ENCODE data around the gene ZNF576. TPM values are rescaled to one million over a fixed set of nuclear protein-coding genes. Genes with fewer than 3 reads are reported as not detected.
A peak's percentile ranks its signal among the peaks of the same experiment; 100 is the strongest.

Gene ZNF576
- total and polyA plus RNA-seq, 2 of the 13 experiments (the other 11 are each of a cell fraction or from before 2014, with no cell fraction given) = 7.2 to 9.6 TPM

DNA sequence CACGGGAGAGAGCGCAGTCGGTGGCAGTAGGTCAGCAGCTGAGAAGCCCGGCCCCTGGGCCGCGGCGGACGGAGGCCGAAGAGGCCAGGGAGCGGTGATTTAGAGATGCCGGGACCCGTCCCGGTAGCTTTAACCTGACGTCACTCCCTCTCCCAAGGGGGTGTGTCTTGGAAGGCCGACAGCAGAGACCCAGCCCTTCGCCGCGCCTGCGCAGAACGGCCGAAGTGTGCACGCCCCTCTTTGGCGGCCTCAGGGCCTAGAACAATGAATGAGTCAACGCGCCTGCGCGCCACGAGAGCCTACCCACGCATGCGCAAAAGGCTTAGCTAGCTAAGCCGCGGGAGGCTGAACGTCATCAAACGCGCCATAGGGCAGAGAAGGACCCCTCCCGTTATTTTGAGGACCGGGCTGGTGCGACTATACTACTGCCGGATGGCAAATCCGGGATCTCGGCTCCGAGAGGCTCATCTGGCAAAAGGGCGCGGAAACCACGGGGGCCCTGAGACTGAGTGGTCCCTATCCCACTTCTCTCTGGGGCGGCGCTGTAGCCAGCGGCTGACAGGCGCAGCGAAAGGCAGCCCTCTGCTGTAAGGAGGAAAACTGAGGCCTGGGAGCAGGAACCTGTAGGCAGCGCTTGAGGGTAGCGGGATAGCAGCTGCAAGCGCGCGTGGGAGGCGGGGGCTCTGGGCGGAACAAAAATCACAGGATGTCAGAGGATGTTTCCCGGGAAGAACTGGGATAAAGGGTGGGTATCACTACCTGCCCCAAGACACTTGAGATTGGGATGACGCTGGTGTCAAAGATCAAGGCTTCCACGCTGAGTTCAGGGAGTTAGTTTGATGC lies at the start of gene ZNF576, which contains the start of gene IRGQ (continued):
- TF ChIP-seq, protein P1, sequence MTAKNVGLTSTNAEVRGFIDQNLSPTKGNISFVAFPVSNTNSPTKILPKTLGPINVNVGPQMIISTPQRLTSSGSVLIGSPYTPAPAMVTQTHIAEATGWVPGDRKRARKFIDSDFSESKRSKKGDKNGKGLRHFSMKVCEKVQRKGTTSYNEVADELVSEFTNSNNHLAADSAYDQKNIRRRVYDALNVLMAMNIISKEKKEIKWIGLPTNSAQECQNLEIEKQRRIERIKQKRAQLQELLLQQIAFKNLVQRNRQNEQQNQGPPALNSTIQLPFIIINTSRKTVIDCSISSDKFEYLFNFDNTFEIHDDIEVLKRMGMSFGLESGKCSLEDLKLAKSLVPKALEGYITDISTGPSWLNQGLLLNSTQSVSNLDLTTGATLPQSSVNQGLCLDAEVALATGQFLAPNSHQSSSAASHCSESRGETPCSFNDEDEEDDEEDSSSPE (CRISPR knock-in tag; IDR thresholded peaks at IDR 0.05) = peak; percentile 81
- TF ChIP-seq ZFP90 (CRISPR knock-in tag; IDR thresholded peaks at IDR 0.05; ENCODE audit: borderline replicate concordance) (peak; percentile 25; the same call in 1 of the 2 replicates), NFYB (CRISPR knock-in tag; IDR thresholded peaks at IDR 0.05) (no peak), CBFB (CRISPR knock-in tag; IDR thresholded peaks at IDR 0.05) (peak; percentile 49; the same call in 1 of the 2 replicates), ZBTB38 (CRISPR knock-in tag; IDR thresholded peaks at IDR 0.05) (peak; percentile 56; the same call in 1 of the 2 replicates), ZNF567 (CRISPR knock-in tag; IDR thresholded peaks at IDR 0.05; ENCODE audit: borderline replicate concordance) (0 out of 2 replicates have a peak, but pooled peaks have one; percentile 69), ZNF207 (IDR thresholded peaks at IDR 0.05; ENCODE audit: borderline replicate concordance) (no peak), SMAD9 (CRISPR knock-in tag; IDR thresholded peaks at IDR 0.05) (peak; percentile 69; the same call in 1 of the 2 replicates), ZNF343 (CRISPR knock-in tag; IDR thresholded peaks at IDR 0.05) (0 out of 2 replicates have a peak, but pooled peaks have one; percentile 32), RELA (CRISPR knock-in tag; IDR thresholded peaks at IDR 0.05) (no peak; the same call in 1 of the 2 replicates), ZNF562 (CRISPR knock-in tag; IDR thresholded peaks at IDR 0.05; ENCODE audit: borderline replicate concordance) (no peak), GATAD1 (CRISPR knock-in tag; IDR thresholded peaks at IDR 0.05) (peak; percentile 99), MXI1 (IDR thresholded peaks at IDR 0.05; ENCODE audit: borderline replicate concordance, low read depth, low read length) (peak; percentile 52; the same call in 1 of the 3 replicates), ATF1 (CRISPR knock-in tag; IDR thresholded peaks at IDR 0.05) (peak; percentile 99), KDM4B (CRISPR knock-in tag; IDR thresholded peaks at IDR 0.05) (peak; percentile 66; the same call in 1 of the 2 replicates), HIVEP1 (CRISPR knock-in tag; IDR thresholded peaks at IDR 0.05) (no peak; the same call in 1 of the 2 replicates), ZBTB1 (CRISPR knock-in tag; IDR thresholded peaks at IDR 0.05; ENCODE audit: borderline replicate concordance) (no peak), MED13 (CRISPR knock-in tag; IDR thresholded peaks at IDR 0.05) (no peak), ZNF761 (CRISPR knock-in tag; conservative IDR thresholded peaks at IDR 0.05) (no peak)
- TF ChIP-seq, protein P2, sequence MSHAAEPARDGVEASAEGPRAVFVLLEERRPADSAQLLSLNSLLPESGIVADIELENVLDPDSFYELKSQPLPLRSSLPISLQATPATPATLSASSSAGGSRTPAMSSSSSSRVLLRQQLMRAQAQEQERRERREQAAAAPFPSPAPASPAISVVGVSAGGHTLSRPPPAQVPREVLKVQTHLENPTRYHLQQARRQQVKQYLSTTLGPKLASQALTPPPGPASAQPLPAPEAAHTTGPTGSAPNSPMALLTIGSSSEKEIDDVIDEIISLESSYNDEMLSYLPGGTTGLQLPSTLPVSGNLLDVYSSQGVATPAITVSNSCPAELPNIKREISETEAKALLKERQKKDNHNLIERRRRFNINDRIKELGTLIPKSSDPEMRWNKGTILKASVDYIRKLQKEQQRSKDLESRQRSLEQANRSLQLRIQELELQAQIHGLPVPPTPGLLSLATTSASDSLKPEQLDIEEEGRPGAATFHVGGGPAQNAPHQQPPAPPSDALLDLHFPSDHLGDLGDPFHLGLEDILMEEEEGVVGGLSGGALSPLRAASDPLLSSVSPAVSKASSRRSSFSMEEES (CRISPR knock-in tag; IDR thresholded peaks at IDR 0.05) = no peak
- TF ChIP-seq, protein P3, sequence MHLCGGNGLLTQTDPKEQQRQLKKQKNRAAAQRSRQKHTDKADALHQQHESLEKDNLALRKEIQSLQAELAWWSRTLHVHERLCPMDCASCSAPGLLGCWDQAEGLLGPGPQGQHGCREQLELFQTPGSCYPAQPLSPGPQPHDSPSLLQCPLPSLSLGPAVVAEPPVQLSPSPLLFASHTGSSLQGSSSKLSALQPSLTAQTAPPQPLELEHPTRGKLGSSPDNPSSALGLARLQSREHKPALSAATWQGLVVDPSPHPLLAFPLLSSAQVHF (CRISPR knock-in tag; IDR thresholded peaks at IDR 0.05) = no peak
- TF ChIP-seq, protein P4, sequence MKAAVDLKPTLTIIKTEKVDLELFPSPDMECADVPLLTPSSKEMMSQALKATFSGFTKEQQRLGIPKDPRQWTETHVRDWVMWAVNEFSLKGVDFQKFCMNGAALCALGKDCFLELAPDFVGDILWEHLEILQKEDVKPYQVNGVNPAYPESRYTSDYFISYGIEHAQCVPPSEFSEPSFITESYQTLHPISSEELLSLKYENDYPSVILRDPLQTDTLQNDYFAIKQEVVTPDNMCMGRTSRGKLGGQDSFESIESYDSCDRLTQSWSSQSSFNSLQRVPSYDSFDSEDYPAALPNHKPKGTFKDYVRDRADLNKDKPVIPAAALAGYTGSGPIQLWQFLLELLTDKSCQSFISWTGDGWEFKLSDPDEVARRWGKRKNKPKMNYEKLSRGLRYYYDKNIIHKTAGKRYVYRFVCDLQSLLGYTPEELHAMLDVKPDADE (CRISPR knock-in tag; IDR thresholded peaks at IDR 0.05) = no peak
